GM12892 (cell line): ENCODE measurements around the gene MED25.

Source experiments
- POLR2A ChIP-seq: IDR thresholded peaks from 2 replicates; pipeline ENCODE4 v1.6.1; 2011; ENCODE audit warnings: low read depth, low read length, control low read depth
- POLR2AphosphoS5 ChIP-seq: IDR thresholded peaks from 2 replicates; pipeline ENCODE4 v1.6.1; 2011; ENCODE audit warnings: low read depth, low read length, control low read depth
- TAF1 ChIP-seq: IDR thresholded peaks from 2 replicates; pipeline ENCODE4 v1.6.1; 2011; ENCODE audit warnings: low read depth, mild to moderate bottlenecking, control low read depth, low read length, borderline replicate concordance

DNA sequence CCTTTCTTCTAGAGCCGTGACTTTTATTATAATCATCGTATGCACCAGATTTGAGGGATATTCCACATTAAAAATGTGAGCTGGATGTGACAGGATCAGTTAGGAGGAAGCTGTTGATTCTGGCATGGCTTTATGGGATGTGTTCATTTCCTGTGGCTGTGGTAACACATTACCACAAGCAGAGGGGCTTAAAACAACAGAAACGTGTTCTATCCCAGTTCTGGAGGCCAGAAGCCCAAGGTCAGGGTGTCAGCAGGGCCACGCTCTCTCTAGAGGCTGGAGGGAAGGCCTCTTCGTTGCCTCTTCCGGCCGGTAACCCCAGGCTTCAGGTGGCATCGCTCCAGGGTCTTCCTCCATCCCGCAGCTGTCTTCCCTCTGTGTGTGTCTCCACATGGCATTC, 14.5 kb downstream of the MED25 start:
- TF ChIP-seq POLR2A (no peak), POLR2AphosphoS5 (no peak), TAF1 (no peak)
